ENCODE measurements around the gene VPS45.

Gene VPS45

GRCh38 chr1:150168960-150169601 lies 101.5 kb downstream of the VPS45 start:
- Histone ChIP-seq H3K36me3 (peaks cover 4% of the 10 kb centered on the region), H3K27me3 (no peaks in the 10 kb centered on the region), H3K4me3 (ENCODE audit: low read depth in 1 of 2, low read length in 1 of 2) (no peak overlapping the region), H3K9me3 (no peaks in the 10 kb centered on the region), H3K27ac (no peak overlapping the region), H3K4me1 (ENCODE audit: control insufficient read depth in 1 of 2, insufficient read depth in 1 of 2, low read depth in 1 of 2, low read length in 1 of 2) (peaks cover 45 to 47% of the 10 kb centered on the region in 2 experiments)
- peak; percentile 69 for TF ChIP-seq CTCF (IDR thresholded peaks at IDR 0.05)

- Histone ChIP-seq H3K4me3 (ENCODE audit: low read depth in 1 of 2, low read length in 1 of 2) (no peak overlapping the region), H3K36me3 (peaks cover 8% of the 10 kb centered on the region), H3K9me3 (no peaks in the 10 kb centered on the region), H3K27me3 (no peaks in the 10 kb centered on the region), H3K27ac (no peak overlapping the region), H3K4me1 (ENCODE audit: control insufficient read depth in 1 of 2, insufficient read depth in 1 of 2, low read depth in 1 of 2, low read length in 1 of 2) (peaks cover 33 to 34% of the 10 kb centered on the region in 2 experiments)
- no peak for TF ChIP-seq CTCF (IDR thresholded peaks at IDR 0.05)
Measured at GRCh38 chr1:150171801-150172200, 104.2 kb downstream of the VPS45 start.

- no peaks in the 10 kb centered on the region for H3K9me3 ChIP-seq
- TF ChIP-seq CTCF (IDR thresholded peaks at IDR 0.05): no peak
- no peak overlapping the region for H3K27ac ChIP-seq
- peaks cover 46 to 48% of the 10 kb centered on the region in 2 experiments for H3K4me1 ChIP-seq (ENCODE audit: control insufficient read depth in 1 of 2, insufficient read depth in 1 of 2, low read depth in 1 of 2, low read length in 1 of 2)
- H3K36me3 ChIP-seq: peaks cover 8% of the 10 kb centered on the region
- H3K27me3 ChIP-seq: no peaks in the 10 kb centered on the region
- no peak overlapping the region for H3K4me3 ChIP-seq (ENCODE audit: low read depth in 1 of 2, low read length in 1 of 2)
Measured at GRCh38 chr1:150173141-150173585, 105.6 kb downstream of the VPS45 start.

- Histone ChIP-seq H3K27ac (peak overlapping the region; percentile 78), H3K9me3 (no peaks in the 10 kb centered on the region), H3K36me3 (peaks cover 8% of the 10 kb centered on the region), H3K27me3 (no peaks in the 10 kb centered on the region), H3K4me1 (ENCODE audit: control insufficient read depth in 1 of 2, insufficient read depth in 1 of 2, low read depth in 1 of 2, low read length in 1 of 2) (peaks cover 49 to 55% of the 10 kb centered on the region in 2 experiments), H3K4me3 (ENCODE audit: low read depth in 1 of 2, low read length in 1 of 2) (peak overlapping the region; percentile 24 to 43)
- TF ChIP-seq CTCF (IDR thresholded peaks at IDR 0.05): no peak
Measured at GRCh38 chr1:150176593-150176992, 109.0 kb downstream of the VPS45 start.

- no peak for TF ChIP-seq CTCF (IDR thresholded peaks at IDR 0.05)
- peaks cover 63 to 65% of the 10 kb centered on the region in 2 experiments for H3K4me1 ChIP-seq (ENCODE audit: control insufficient read depth in 1 of 2, insufficient read depth in 1 of 2, low read depth in 1 of 2, low read length in 1 of 2)
- peak overlapping the region; percentile 78 for H3K27ac ChIP-seq
- H3K27me3 ChIP-seq: no peaks in the 10 kb centered on the region
- peaks cover 8% of the 10 kb centered on the region for H3K36me3 ChIP-seq
- H3K4me3 ChIP-seq (ENCODE audit: low read depth in 1 of 2, low read length in 1 of 2): no peak overlapping the region
- no peaks in the 10 kb centered on the region for H3K9me3 ChIP-seq
Measured at GRCh38 chr1:150178548-150178947, 111.0 kb downstream of the VPS45 start.
